MCF 10A (cell line): ENCODE results near the gene NTF3. TPM values are rescaled to one million over a fixed set of nuclear protein-coding genes. Genes with fewer than 3 reads are reported as not detected.

Experiments used
- BruUV-seq: library from RNA; stranded (reverse); fragments of 400-500 nt; replicated peaks from 2 replicates; lab custom pipeline; 2021; lab: Mats Ljungman, UMichigan
- CTCF ChIA-PET: fragments of 300-600 bp; sonication (Branson Sonifier 250); formaldehyde crosslinking; extraction: SDS; loops from one replicate; lab custom pipeline; 2021; ENCODE audit warnings: antibody characterized with exemption, inconsistent platforms; lab: Yijun Ruan, JAX
- POLR2A ChIA-PET: fragments of 300-600, 350-650 bp; sonication (Branson Sonifier 250); formaldehyde crosslinking; extraction: SDS; loops from one replicate; lab custom pipeline; 2020; ENCODE audit warnings: antibody characterized with exemption, inconsistent platforms; lab: Yijun Ruan, JAX
- DNase-seq: peaks from one replicate; pipeline ENCODE4 v3.0.0-alpha.2; 2018; ENCODE audit not compliant: unreplicated experiment
- H3K27ac Mint-ChIP-seq: one replicate; pipeline ENCODE4 v1.8.0; 2022; ENCODE audit warnings: mild to moderate bottlenecking, low read depth, mixed read lengths; ENCODE audit not compliant: unreplicated experiment
- H3K27me3 Mint-ChIP-seq: one replicate; pipeline ENCODE4 v1.8.0; 2022; ENCODE audit warnings: mixed read lengths; ENCODE audit not compliant: insufficient read depth, unreplicated experiment
- H3K36me3 Mint-ChIP-seq: one replicate; pipeline ENCODE4 v1.8.0; 2022; ENCODE audit warnings: mild to moderate bottlenecking, moderate library complexity, mixed read lengths; ENCODE audit not compliant: insufficient read depth, unreplicated experiment
- H3K4me1 Mint-ChIP-seq: one replicate; pipeline ENCODE4 v1.8.0; 2022; ENCODE audit warnings: mixed read lengths; ENCODE audit not compliant: insufficient read depth, unreplicated experiment
- H3K4me3 Mint-ChIP-seq: one replicate; pipeline ENCODE4 v1.8.0; 2022; ENCODE audit warnings: mild to moderate bottlenecking, moderate library complexity, mixed read lengths; ENCODE audit not compliant: unreplicated experiment
- H3K9me3 Mint-ChIP-seq: one replicate; pipeline ENCODE4 v1.8.0; 2022; ENCODE audit warnings: mixed read lengths; ENCODE audit not compliant: unreplicated experiment
- intact Hi-C: fragments of 100-400 bp; cut with micrococcal nuclease; formaldehyde crosslinking; loops from 2 replicates; pipeline ENCODE4 v1.14.1; 2022
- total RNA-seq: library from RNA; stranded (reverse); gene quantifications from 2 replicates; pipeline ENCODE4 v1.2.3, GENCODE V29; 2022
- TF ChIP-seq, protein P1 (sequence below): fragments of 200-600 bp; IDR thresholded peaks from one replicate; pipeline ENCODE4 v1.8.0; 2022; ENCODE audit warnings: antibody characterized with exemption, mild to moderate bottlenecking; ENCODE audit not compliant: unreplicated experiment

The NTF3 gene
- total RNA-seq, 1 experiment from 2014 or later = not detected

- no peaks in the 10 kb centered on the region for H3K36me3 Mint-ChIP-seq
- no peak overlapping the region for H3K27ac Mint-ChIP-seq
- CTCF ChIA-PET = no interaction called here
- no peaks in the 10 kb centered on the region for H3K27me3 Mint-ChIP-seq
- TF ChIP-seq, protein P1, sequence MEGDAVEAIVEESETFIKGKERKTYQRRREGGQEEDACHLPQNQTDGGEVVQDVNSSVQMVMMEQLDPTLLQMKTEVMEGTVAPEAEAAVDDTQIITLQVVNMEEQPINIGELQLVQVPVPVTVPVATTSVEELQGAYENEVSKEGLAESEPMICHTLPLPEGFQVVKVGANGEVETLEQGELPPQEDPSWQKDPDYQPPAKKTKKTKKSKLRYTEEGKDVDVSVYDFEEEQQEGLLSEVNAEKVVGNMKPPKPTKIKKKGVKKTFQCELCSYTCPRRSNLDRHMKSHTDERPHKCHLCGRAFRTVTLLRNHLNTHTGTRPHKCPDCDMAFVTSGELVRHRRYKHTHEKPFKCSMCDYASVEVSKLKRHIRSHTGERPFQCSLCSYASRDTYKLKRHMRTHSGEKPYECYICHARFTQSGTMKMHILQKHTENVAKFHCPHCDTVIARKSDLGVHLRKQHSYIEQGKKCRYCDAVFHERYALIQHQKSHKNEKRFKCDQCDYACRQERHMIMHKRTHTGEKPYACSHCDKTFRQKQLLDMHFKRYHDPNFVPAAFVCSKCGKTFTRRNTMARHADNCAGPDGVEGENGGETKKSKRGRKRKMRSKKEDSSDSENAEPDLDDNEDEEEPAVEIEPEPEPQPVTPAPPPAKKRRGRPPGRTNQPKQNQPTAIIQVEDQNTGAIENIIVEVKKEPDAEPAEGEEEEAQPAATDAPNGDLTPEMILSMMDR = no peak
- no peak overlapping the region for H3K4me3 Mint-ChIP-seq
- POLR2A ChIA-PET = no interaction called here
- BruUV-seq = no TSS peak
- intact Hi-C loops = no loop called here
- DNase-seq = no peak
- H3K9me3 Mint-ChIP-seq = peaks cover 54% of the 10 kb centered on the region
- H3K4me1 Mint-ChIP-seq = no peaks in the 10 kb centered on the region
Observed at GRCh38 chr12:5391653-5392052, 40.3 kb upstream of the NTF3 start.

GRCh38 chr12:5392961-5393360 is 38.9 kb upstream of the NTF3 start:
- no peak overlapping the region for H3K27ac Mint-ChIP-seq
- TF ChIP-seq, protein P1 = no peak
- intact Hi-C loops = no loop called here
- H3K4me1 Mint-ChIP-seq = no peaks in the 10 kb centered on the region
- peaks cover 51% of the 10 kb centered on the region for H3K9me3 Mint-ChIP-seq
- CTCF ChIA-PET = no interaction called here
- POLR2A ChIA-PET = no interaction called here
- H3K27me3 Mint-ChIP-seq = no peaks in the 10 kb centered on the region
- BruUV-seq = no TSS peak
- H3K4me3 Mint-ChIP-seq = no peak overlapping the region
- no peaks in the 10 kb centered on the region for H3K36me3 Mint-ChIP-seq
- DNase-seq = no peak

GRCh38 chr12:5395443-5396271 is 36.3 kb upstream of the NTF3 start:
- ChIA-PET CTCF (interaction anchor here (0.6 kb wide), 1 partner anchor 539 kb away, joined by 3 read pairs; no protein-coding TSS in a partner anchor), POLR2A (no interaction called here)
- no peak overlapping the region for H3K4me3 Mint-ChIP-seq
- H3K27me3 Mint-ChIP-seq = no peaks in the 10 kb centered on the region
- peaks cover 49% of the 10 kb centered on the region for H3K9me3 Mint-ChIP-seq
- intact Hi-C loops = no loop called here
- no peak for DNase-seq
- BruUV-seq = no TSS peak
- H3K4me1 Mint-ChIP-seq = no peaks in the 10 kb centered on the region
- H3K27ac Mint-ChIP-seq = no peak overlapping the region
- TF ChIP-seq, protein P1 = no peak
- no peaks in the 10 kb centered on the region for H3K36me3 Mint-ChIP-seq

DNA sequence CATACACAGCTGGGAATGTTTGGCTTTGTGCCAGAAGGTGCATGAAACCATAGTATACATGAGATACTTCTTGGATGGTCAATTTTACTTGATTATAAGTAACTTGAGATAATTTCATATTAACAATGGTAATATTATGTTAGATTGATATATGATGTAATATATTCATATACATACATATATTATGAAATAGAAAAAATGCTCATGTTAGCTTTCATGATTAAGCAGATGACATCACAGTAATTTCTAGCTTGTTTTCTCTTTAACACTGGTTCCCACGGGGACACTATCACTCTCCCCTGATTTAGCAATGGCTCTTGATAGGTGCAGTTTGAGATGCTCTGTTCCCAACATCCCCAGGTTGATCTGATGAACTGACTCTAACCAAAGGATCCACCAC is 35.4 kb upstream of the NTF3 start:
- Mint-ChIP-seq H3K27me3 (no peaks in the 10 kb centered on the region), H3K9me3 (peaks cover 45% of the 10 kb centered on the region), H3K4me3 (no peak overlapping the region), H3K27ac (no peak overlapping the region), H3K4me1 (no peaks in the 10 kb centered on the region), H3K36me3 (no peaks in the 10 kb centered on the region)
- TF ChIP-seq, protein P1 = no peak
- CTCF ChIA-PET = no interaction called here
- intact Hi-C loops = no loop called here
- no TSS peak for BruUV-seq
- DNase-seq = no peak
- POLR2A ChIA-PET = no interaction called here
